GM13976 (cell line): ENCODE data around the gene DNAH8.

Source experiments
- DNase-seq: peaks from one replicate; pipeline ENCODE4 v3.0.0; 2012; ENCODE audit warnings: low spot score
- CTCF ChIP-seq: IDR thresholded peaks from 2 replicates; pipeline ENCODE4 v1.5.1; 2012; ENCODE audit warnings: borderline replicate concordance, mild to moderate bottlenecking; ENCODE audit not compliant: insufficient read depth; ENCODE audit errors: extremely low read depth, missing control alignments, control extremely low read depth
- in situ Hi-C: fragments of 300-500 bp; cut with MboI; formaldehyde crosslinking; loops from one replicate; pipeline ENCODE4 v1.12.0; 2022; ENCODE audit warnings: low sequenced_read_pairs, mixed read lengths, inconsistent platforms; ENCODE audit not compliant: unreplicated experiment

The DNAH8 gene

GRCh38 chr6:38982470-38982869, 267.4 kb downstream of the DNAH8 start:
- in situ Hi-C loops = no loop called here
- no peak for TF ChIP-seq CTCF
- DNase-seq = no peak

GRCh38 chr6:38984723-38985122, 269.6 kb downstream of the DNAH8 start:
- in situ Hi-C loops = no loop called here
- DNase-seq = no peak
- TF ChIP-seq CTCF = no peak

- no peak for TF ChIP-seq CTCF
- no peak for DNase-seq
- in situ Hi-C loops = no loop called here
These were observed 270.7 kb downstream of the DNAH8 start for GRCh38 chr6:38985839-38986238.

GRCh38 chr6:38987503-38987902, 272.4 kb downstream of the DNAH8 start:
- no peak for TF ChIP-seq CTCF
- no peak for DNase-seq
- in situ Hi-C loops = no loop called here

- no peak for DNase-seq
- in situ Hi-C loops = no loop called here
- TF ChIP-seq CTCF = no peak
These were observed 273.8 kb downstream of the DNAH8 start for GRCh38 chr6:38988736-38989449.

GRCh38 chr6:38990475-38990874, 275.4 kb downstream of the DNAH8 start:
- in situ Hi-C loops = loop anchor here (10.0 kb wide), 1 partner anchor 314 kb away; no protein-coding TSS in a partner anchor
- no peak for TF ChIP-seq CTCF
- no peak for DNase-seq

GRCh38 chr6:38996676-38997075, 281.6 kb downstream of the DNAH8 start:
- no peak for DNase-seq
- in situ Hi-C loops = loop anchor here (10.0 kb wide), 1 partner anchor 308 kb away; no protein-coding TSS in a partner anchor
- no peak for TF ChIP-seq CTCF
